OCI-LY7 (cell line): ENCODE measurements around the gene OR56A4.

Experiments
- EZH2phosphoT487 ChIP-seq: fragments of 200-600 bp; sonication (generic); IDR thresholded peaks from 2 replicates; pipeline ENCODE4 v1.6.1; 2018; ENCODE audit warnings: low read depth, borderline replicate concordance, mild to moderate bottlenecking, mixed run types, antibody characterized with exemption, low read length, moderate library complexity, mixed read lengths
- TF ChIP-seq, protein P1 (sequence below): fragments of 200-600 bp; sonication (generic); conservative IDR thresholded peaks from 2 replicates; pipeline ENCODE4 v1.5.1; 2014; ENCODE audit warnings: mild to moderate bottlenecking, antibody characterized with exemption, low read length, moderate library complexity, mixed read lengths

DNA sequence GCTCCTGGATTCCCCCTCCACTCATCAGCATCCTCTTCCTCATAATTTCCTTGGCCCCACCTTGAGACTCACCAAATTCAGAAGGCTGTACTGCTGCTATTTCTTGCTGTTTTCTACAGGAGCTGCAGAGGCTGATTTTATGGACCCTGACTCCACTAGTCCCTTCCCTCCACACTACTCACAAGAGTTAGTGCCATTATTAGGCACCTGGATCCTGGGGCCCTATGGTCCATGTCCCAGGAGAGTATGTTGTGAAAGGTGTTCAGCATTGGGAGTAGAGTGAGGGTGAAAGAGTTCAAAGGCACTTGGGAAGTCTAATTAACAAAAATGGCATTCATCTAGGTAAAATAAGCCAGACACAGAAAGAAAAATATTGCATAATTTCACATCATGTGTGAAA is at the start of gene OR56A4:
- TF ChIP-seq, protein P1, sequence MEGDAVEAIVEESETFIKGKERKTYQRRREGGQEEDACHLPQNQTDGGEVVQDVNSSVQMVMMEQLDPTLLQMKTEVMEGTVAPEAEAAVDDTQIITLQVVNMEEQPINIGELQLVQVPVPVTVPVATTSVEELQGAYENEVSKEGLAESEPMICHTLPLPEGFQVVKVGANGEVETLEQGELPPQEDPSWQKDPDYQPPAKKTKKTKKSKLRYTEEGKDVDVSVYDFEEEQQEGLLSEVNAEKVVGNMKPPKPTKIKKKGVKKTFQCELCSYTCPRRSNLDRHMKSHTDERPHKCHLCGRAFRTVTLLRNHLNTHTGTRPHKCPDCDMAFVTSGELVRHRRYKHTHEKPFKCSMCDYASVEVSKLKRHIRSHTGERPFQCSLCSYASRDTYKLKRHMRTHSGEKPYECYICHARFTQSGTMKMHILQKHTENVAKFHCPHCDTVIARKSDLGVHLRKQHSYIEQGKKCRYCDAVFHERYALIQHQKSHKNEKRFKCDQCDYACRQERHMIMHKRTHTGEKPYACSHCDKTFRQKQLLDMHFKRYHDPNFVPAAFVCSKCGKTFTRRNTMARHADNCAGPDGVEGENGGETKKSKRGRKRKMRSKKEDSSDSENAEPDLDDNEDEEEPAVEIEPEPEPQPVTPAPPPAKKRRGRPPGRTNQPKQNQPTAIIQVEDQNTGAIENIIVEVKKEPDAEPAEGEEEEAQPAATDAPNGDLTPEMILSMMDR = no peak
- no peak for TF ChIP-seq EZH2phosphoT487
